ENCODE measurements around the gene PHF19. TPM values are rescaled to one million over a fixed set of nuclear protein-coding genes. Genes with fewer than 3 reads are reported as not detected.

Gene PHF19
- total RNA-seq, 2 donors from 2014 or later, result 69.9 to 96.9 TPM

DNA sequence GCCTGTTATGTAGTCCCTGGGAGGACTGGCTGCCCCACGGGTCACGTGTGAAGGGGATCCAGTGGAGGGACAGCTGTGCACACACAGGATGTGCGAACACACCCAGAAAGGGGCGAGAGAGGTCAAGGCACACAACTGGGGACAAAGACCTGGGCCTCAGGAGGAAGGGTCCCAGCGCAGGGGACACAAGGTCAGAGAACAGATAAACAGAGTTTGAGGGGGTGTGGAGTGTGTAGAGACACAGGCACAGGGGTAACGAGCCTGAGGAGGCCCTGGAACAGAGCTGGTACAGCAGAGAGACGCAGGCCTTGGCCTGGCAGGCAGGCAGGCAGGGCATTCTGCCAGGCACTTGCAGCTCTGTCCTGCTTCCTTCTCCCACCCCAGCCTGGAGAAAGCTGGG, 19.5 kb downstream of the PHF19 start:
- H3K36me3 Mint-ChIP-seq (ENCODE audit: low read depth), result peaks cover 2% of the 10 kb centered on the region
- no peak overlapping the region for H3K4me3 Mint-ChIP-seq
- no peaks in the 10 kb centered on the region for H3K27me3 Mint-ChIP-seq
- ATAC-seq (no peak), DNase-seq (no peak)
- H3K27ac Mint-ChIP-seq, result peak overlapping the region; percentile 79
- peaks cover 10% of the 10 kb centered on the region for H3K4me1 Mint-ChIP-seq
- H3K9me3 ChIP-seq (ENCODE audit: control insufficient read depth, low read length, poor library complexity, severe bottlenecking), result no peaks in the 10 kb centered on the region

DNA sequence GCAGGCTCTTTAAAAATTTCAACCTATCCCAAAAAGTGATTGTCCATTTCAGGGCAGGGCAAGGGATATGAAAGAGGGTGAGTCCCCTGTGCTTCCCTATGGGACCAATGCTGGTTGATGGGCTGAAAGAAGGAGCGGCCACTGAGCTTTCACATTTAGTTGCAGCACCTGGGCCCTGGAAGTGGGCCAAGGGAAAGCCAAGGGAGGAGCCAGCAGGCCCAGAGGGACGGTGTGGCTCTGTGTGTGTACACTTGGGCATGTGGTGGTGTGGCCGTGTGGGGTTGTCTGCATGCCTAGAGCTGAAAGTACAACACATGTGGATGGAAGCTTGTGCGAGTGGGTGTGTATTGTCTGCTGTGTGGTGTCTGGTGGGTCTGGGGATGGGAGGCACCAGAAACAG, 20.3 kb downstream of the PHF19 start:
- H3K9me3 ChIP-seq (ENCODE audit: control insufficient read depth, low read length, poor library complexity, severe bottlenecking), result no peaks in the 10 kb centered on the region
- peak overlapping the region; percentile 79 for H3K27ac Mint-ChIP-seq
- peaks cover 10% of the 10 kb centered on the region for H3K4me1 Mint-ChIP-seq
- H3K4me3 Mint-ChIP-seq, result peak overlapping the region; percentile 31
- peaks cover 2% of the 10 kb centered on the region for H3K36me3 Mint-ChIP-seq (ENCODE audit: low read depth)
- ATAC-seq (no peak), DNase-seq (no peak)
- no peaks in the 10 kb centered on the region for H3K27me3 Mint-ChIP-seq

- ATAC-seq, result no peak
- Mint-ChIP-seq H3K36me3 (ENCODE audit: low read depth) (peaks cover 2% of the 10 kb centered on the region), H3K27ac (peak overlapping the region; percentile 75)
Measured at GRCh38 chr9:120855827-120856670, 20.9 kb downstream of the PHF19 start.

GRCh38 chr9:120854596-120855327, 22.2 kb downstream of the PHF19 start:
- no peak overlapping the region for H3K4me3 Mint-ChIP-seq
- H3K27ac Mint-ChIP-seq, result peak overlapping the region; percentile 75
- no peaks in the 10 kb centered on the region for H3K9me3 ChIP-seq (ENCODE audit: control insufficient read depth, low read length, poor library complexity, severe bottlenecking)
- no peak for ATAC-seq
- no peaks in the 10 kb centered on the region for H3K27me3 Mint-ChIP-seq
- peaks cover 5% of the 10 kb centered on the region for H3K36me3 Mint-ChIP-seq (ENCODE audit: low read depth)
- peaks cover 16% of the 10 kb centered on the region for H3K4me1 Mint-ChIP-seq
- DNase-seq, result no peak

More at GRCh38 chr9:120855827-120856670, 20.9 kb downstream of the PHF19 start:
- peaks cover 11% of the 10 kb centered on the region for H3K4me1 Mint-ChIP-seq
- no peak overlapping the region for H3K4me3 Mint-ChIP-seq
- no peaks in the 10 kb centered on the region for H3K9me3 ChIP-seq (ENCODE audit: control insufficient read depth, low read length, poor library complexity, severe bottlenecking)
- DNase-seq, result no peak
- H3K27me3 Mint-ChIP-seq, result no peaks in the 10 kb centered on the region

- no peaks in the 10 kb centered on the region for H3K27me3 Mint-ChIP-seq
- H3K27ac Mint-ChIP-seq, result peak overlapping the region; percentile 69
- peaks cover 18% of the 10 kb centered on the region for H3K4me1 Mint-ChIP-seq
- ATAC-seq, result no peak
- no peaks in the 10 kb centered on the region for H3K9me3 ChIP-seq (ENCODE audit: control insufficient read depth, low read length, poor library complexity, severe bottlenecking)
- peaks cover 5% of the 10 kb centered on the region for H3K36me3 Mint-ChIP-seq (ENCODE audit: low read depth)
- no peak overlapping the region for H3K4me3 Mint-ChIP-seq
- no peak for DNase-seq
Measured at GRCh38 chr9:120853198-120853597, 23.8 kb downstream of the PHF19 start.

- no peaks in the 10 kb centered on the region for H3K27me3 Mint-ChIP-seq
- DNase-seq, result no peak
- ATAC-seq, result no peak
- peak overlapping the region; percentile 69 for H3K27ac Mint-ChIP-seq
- H3K9me3 ChIP-seq (ENCODE audit: control insufficient read depth, low read length, poor library complexity, severe bottlenecking), result no peaks in the 10 kb centered on the region
- H3K4me3 Mint-ChIP-seq, result no peak overlapping the region
- peaks cover 25% of the 10 kb centered on the region for H3K4me1 Mint-ChIP-seq
- H3K36me3 Mint-ChIP-seq (ENCODE audit: low read depth), result peaks cover 5% of the 10 kb centered on the region
Measured at GRCh38 chr9:120852240-120853010, 24.6 kb downstream of the PHF19 start.

DNA sequence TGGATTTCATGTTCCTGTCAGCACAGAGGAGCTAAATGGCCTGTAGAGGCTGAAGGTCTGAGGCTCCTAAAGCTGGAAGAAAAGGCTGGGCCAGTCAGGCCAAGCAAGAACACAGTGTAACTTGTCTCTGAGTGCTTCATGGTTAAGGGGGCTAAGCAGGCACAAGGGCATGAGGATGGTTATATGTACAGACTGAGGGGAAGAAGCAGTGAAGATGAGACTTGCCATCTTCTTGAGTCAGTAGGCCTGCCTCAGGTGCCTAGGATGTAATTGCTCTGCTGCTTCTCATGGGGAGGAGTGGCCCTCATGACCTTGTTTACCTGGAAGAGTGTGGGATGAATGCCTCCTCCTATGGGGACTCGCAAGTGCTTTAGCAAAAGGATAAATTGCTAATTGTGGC, 25.5 kb downstream of the PHF19 start:
- no peak overlapping the region for H3K4me3 Mint-ChIP-seq
- DNase-seq (no peak), ATAC-seq (no peak)
- H3K36me3 Mint-ChIP-seq (ENCODE audit: low read depth), result peaks cover 5% of the 10 kb centered on the region
- peak overlapping the region; percentile 69 for H3K27ac Mint-ChIP-seq
- no peaks in the 10 kb centered on the region for H3K9me3 ChIP-seq (ENCODE audit: control insufficient read depth, low read length, poor library complexity, severe bottlenecking)
- peaks cover 31% of the 10 kb centered on the region for H3K4me1 Mint-ChIP-seq
- H3K27me3 Mint-ChIP-seq, result no peaks in the 10 kb centered on the region

DNA sequence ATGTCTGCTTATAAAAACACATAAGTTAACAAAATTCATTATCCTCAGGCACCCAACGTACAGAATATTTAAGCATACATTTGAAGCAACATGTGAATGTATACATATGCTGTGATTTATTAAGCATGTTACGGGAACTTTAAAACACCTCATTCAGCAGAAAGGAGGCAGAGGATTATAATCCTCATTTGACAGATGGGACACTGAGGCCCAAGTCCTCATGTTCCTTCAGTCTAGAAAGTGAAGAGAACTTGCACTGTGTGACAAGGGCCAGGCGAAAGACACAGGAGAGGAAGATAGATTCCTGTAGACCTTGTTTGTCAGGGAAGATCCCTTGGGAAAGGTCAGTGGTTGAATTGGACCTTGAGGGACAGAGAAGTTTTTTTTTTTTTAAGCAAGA, 26.7 kb downstream of the PHF19 start:
- ATAC-seq (no peak), DNase-seq (no peak)
- H3K27ac Mint-ChIP-seq, result peak overlapping the region; percentile 69
- peak overlapping the region; percentile 31 for H3K4me3 Mint-ChIP-seq
- peaks cover 5% of the 10 kb centered on the region for H3K36me3 Mint-ChIP-seq (ENCODE audit: low read depth)
- H3K27me3 Mint-ChIP-seq, result no peaks in the 10 kb centered on the region
- H3K9me3 ChIP-seq (ENCODE audit: control insufficient read depth, low read length, poor library complexity, severe bottlenecking), result no peaks in the 10 kb centered on the region
- peaks cover 39% of the 10 kb centered on the region for H3K4me1 Mint-ChIP-seq

DNA sequence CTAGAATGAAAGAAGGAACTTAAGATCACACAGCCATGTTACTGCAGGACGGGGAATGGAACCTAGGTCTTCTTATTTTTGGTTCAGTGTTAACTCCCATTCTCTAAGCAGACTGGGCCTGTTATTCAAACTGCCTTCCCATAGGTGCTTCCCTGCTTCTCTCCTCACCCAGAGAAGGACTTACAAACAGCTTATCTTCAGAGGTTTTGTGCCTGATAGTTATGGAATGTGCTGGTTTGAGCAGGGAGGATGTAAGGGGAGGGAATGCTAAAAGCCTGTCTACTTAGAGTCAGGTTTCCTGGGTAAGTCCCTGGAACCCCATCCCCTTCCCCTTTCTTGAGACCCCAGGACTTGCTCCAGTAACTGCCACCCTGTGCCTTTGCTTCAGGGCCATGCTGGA, 30.1 kb downstream of the PHF19 start:
- H3K4me1 Mint-ChIP-seq, result peaks cover 56% of the 10 kb centered on the region
- DNase-seq (no peak), ATAC-seq (no peak)
- peaks cover 7% of the 10 kb centered on the region for H3K36me3 Mint-ChIP-seq (ENCODE audit: low read depth)
- peak overlapping the region; percentile 71 for H3K4me3 Mint-ChIP-seq
- H3K9me3 ChIP-seq (ENCODE audit: control insufficient read depth, low read length, poor library complexity, severe bottlenecking), result no peaks in the 10 kb centered on the region
- H3K27me3 Mint-ChIP-seq, result no peaks in the 10 kb centered on the region
- H3K27ac Mint-ChIP-seq, result peak overlapping the region; percentile 100

- H3K4me1 Mint-ChIP-seq, result peaks cover 60% of the 10 kb centered on the region
- no peaks in the 10 kb centered on the region for H3K9me3 ChIP-seq (ENCODE audit: control insufficient read depth, low read length, poor library complexity, severe bottlenecking)
- no peaks in the 10 kb centered on the region for H3K27me3 Mint-ChIP-seq
- peak overlapping the region; percentile 70 for H3K4me3 Mint-ChIP-seq
- H3K27ac Mint-ChIP-seq, result peak overlapping the region; percentile 100
- ATAC-seq (peak; percentile 55), DNase-seq (no peak)
- H3K36me3 Mint-ChIP-seq (ENCODE audit: low read depth), result peaks cover 7% of the 10 kb centered on the region
Measured at GRCh38 chr9:120846251-120846889, 30.6 kb downstream of the PHF19 start.

DNA sequence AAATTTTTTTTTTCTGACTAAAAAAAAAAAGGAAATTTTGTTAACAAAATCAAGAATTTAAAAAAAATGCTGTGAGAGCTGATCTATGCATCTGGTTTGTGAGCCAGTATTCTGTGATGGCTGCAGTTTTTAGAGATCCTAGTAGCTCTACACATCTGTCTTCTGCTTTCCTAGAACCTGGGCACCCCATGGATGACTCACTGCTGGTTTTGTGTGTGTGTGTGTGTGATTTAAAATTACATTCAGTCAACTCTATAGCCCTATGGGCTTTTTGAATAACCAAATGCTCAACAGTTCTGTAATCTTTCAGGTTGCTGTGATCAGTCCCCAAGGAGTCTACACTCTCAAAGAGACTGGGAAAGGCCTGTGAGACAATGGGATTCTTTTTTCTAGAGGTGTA, 31.7 kb downstream of the PHF19 start:
- Mint-ChIP-seq H3K4me1 (peaks cover 52% of the 10 kb centered on the region), H3K4me3 (no peak overlapping the region), H3K27ac (peak overlapping the region; percentile 100), H3K36me3 (ENCODE audit: low read depth) (peaks cover 5% of the 10 kb centered on the region), H3K27me3 (no peaks in the 10 kb centered on the region)
- DNase-seq (no peak), ATAC-seq (no peak)
- H3K9me3 ChIP-seq (ENCODE audit: control insufficient read depth, low read length, poor library complexity, severe bottlenecking), result no peaks in the 10 kb centered on the region

- Mint-ChIP-seq H3K4me1 (peaks cover 57% of the 10 kb centered on the region), H3K27ac (peak within 1 kb of the TSS; percentile 100), H3K4me3 (peak within 1 kb of the TSS; percentile 99), H3K27me3 (no peaks in the 10 kb centered on the region), H3K36me3 (ENCODE audit: low read depth) (peaks cover 11% of the 10 kb centered on the region)
- ATAC-seq (peak; percentile 92), DNase-seq (peak; percentile 89 to 96 (median 91))
- H3K9me3 ChIP-seq (ENCODE audit: control insufficient read depth, low read length, poor library complexity, severe bottlenecking), result no peaks in the 10 kb centered on the region
Measured at GRCh38 chr9:120842685-120843485, 34.1 kb downstream of the PHF19 start, which contains the start of gene PSMD5. Gene PSMD5, minus strand, starts transcription at chr9:120842922. Its CDS starts 13 bp downstream, at chr9:120842909.
